Endothelial cell of umbilical vein (primary cell): ENCODE results near the gene ALDH1L1.

Experiments used
- CTCF ChIP-seq, 2 donors: IDR thresholded peaks; 1 replicate in 1 of 2; 2 replicates in 1 of 2; pipeline ENCODE4 v1.5.1; 2011; ENCODE audit warnings: low read length in 2 of 2, mild to moderate bottlenecking in 2 of 2, moderate library complexity in 2 of 2, control low read depth in 1 of 2, inconsistent platforms in 1 of 2, low read depth in 1 of 2; ENCODE audit not compliant: insufficient read depth in 1 of 2; ENCODE audit errors: extremely low read depth in 1 of 2
- EZH2 ChIP-seq: IDR thresholded peaks from 2 replicates; pipeline ENCODE4 v1.6.1; 2012; ENCODE audit warnings: borderline replicate concordance, low read depth, mild to moderate bottlenecking, moderate library complexity, low read length, inconsistent platforms; ENCODE audit not compliant: severe bottlenecking
- MAX ChIP-seq: IDR thresholded peaks from 2 replicates; pipeline ENCODE4 v1.6.1; 2011; ENCODE audit not compliant: insufficient read depth, insufficient read length
- MYC ChIP-seq: IDR thresholded peaks from one replicate; pipeline ENCODE4 v1.6.1; 2011; ENCODE audit warnings: mild to moderate bottlenecking, low read depth, low read length

GRCh38 chr3:126149256-126149902 lies 31.0 kb downstream of the ALDH1L1 start:
- TF ChIP-seq EZH2 (no peak), CTCF (IDR thresholded peaks at IDR 0.05; ENCODE audit: extremely low read depth in 1 of 2, insufficient read depth in 1 of 2, low read depth in 1 of 2, low read length in 2 of 2) (no peak), MAX (no peak), MYC (no peak)
